Keratinocyte (primary cell): ENCODE results near the gene MIF. TPM values are rescaled to one million over a fixed set of nuclear protein-coding genes. Genes with fewer than 3 reads are reported as not detected.
"Not testable (repeated sequence)": the region's sequence is repeated elsewhere in the genome, so short reads cannot be mapped to it uniquely, and the experiment has no call there.

Source experiments
- DNase-seq: peaks from one replicate; pipeline ENCODE4 v3.0.0-alpha.2; 2011; ENCODE audit warnings: low read depth, missing footprints, low spot score
- FAIRE-seq: peaks from 2 replicates; lab custom pipeline; 2011; peaks lifted over from hg19 to GRCh38; lab: Jason Lieb, UNC
- H2AFZ ChIP-seq: 2 replicates; pipeline ENCODE4 v1.6.0; 2012; ENCODE audit warnings: low read length, control low read depth, inconsistent platforms; ENCODE audit not compliant: control insufficient read depth
- H3K27ac ChIP-seq: 2 replicates; pipeline ENCODE4 v1.5.1; 2011; ENCODE audit warnings: low read length; ENCODE audit not compliant: control insufficient read depth, insufficient read depth
- H3K27me3 ChIP-seq: 3 replicates; pipeline ENCODE4 v1.6.0; 2011; ENCODE audit warnings: low read length; ENCODE audit not compliant: control insufficient read depth, insufficient read depth; ENCODE audit errors: extremely low read depth
- H3K36me3 ChIP-seq, 2 experiments: 2 replicates in 1 of 2; 3 replicates in 1 of 2; pipeline ENCODE4 v1.5.1; 2011; ENCODE audit warnings: low read length in 2 of 2, mild to moderate bottlenecking in 1 of 2; ENCODE audit not compliant: control insufficient read depth in 2 of 2, insufficient read depth in 2 of 2; ENCODE audit errors: extremely low read depth in 1 of 2
- H3K4me1 ChIP-seq: 3 replicates; pipeline ENCODE4 v1.5.1; 2011; ENCODE audit warnings: low read length; ENCODE audit not compliant: control insufficient read depth, insufficient read depth; ENCODE audit errors: extremely low read depth
- H3K4me2 ChIP-seq: 3 replicates; pipeline ENCODE4 v1.6.0; 2011; ENCODE audit warnings: low read depth, low read length; ENCODE audit not compliant: control insufficient read depth, insufficient read depth; ENCODE audit errors: extremely low read depth
- H3K4me3 ChIP-seq, 3 experiments: fragments of 200-600 bp in 1 of 3; sonication (generic) in 1 of 3; 2 replicates in 2 of 3; 3 replicates in 1 of 3; pipeline ENCODE4 v1.5.1; 2011 to 2016; ENCODE audit warnings: low read length in 3 of 3, mild to moderate bottlenecking in 3 of 3, control low read depth in 2 of 3, inconsistent platforms in 1 of 3, low read depth in 1 of 3, mixed read lengths in 1 of 3, mixed run types in 1 of 3, moderate library complexity in 1 of 3; ENCODE audit not compliant: control insufficient read depth in 2 of 3, insufficient read depth in 2 of 3; ENCODE audit errors: extremely low read depth in 1 of 3
- H3K79me2 ChIP-seq: 2 replicates; pipeline ENCODE4 v1.6.0; 2012; ENCODE audit warnings: low read length; ENCODE audit not compliant: control insufficient read depth, insufficient read depth
- H3K9ac ChIP-seq: 3 replicates; pipeline ENCODE4 v1.6.0; 2011; ENCODE audit warnings: low read length; ENCODE audit not compliant: control insufficient read depth, insufficient read depth; ENCODE audit errors: extremely low read depth
- H3K9me1 ChIP-seq: 3 replicates; pipeline ENCODE4 v1.6.0; 2011; ENCODE audit warnings: low read length; ENCODE audit not compliant: control insufficient read depth, insufficient read depth; ENCODE audit errors: extremely low read depth
- H3K9me3 ChIP-seq: 2 replicates; pipeline ENCODE4 v1.5.1; 2012; ENCODE audit warnings: low read depth, low read length; ENCODE audit not compliant: control insufficient read depth
- H4K20me1 ChIP-seq: 3 replicates; pipeline ENCODE4 v1.6.0; 2011; ENCODE audit warnings: low read length; ENCODE audit not compliant: control insufficient read depth, insufficient read depth; ENCODE audit errors: extremely low read depth
- EZH2 ChIP-seq: IDR thresholded peaks from one replicate; pipeline ENCODE4 v1.6.1; 2012; ENCODE audit warnings: inconsistent platforms, mild to moderate bottlenecking, low read length, moderate library complexity
- dilution Hi-C: fragments of 300-500 bp; cut with MboI; formaldehyde crosslinking; loops from one replicate; pipeline ENCODE4 v1.7.0; 2020; ENCODE audit warnings: low sequenced_read_pairs; ENCODE audit not compliant: extremely low pct_ligation_motif_present
- polyA plus RNA-seq, 5 experiments: library from polyadenylated mRNA; depleted of rRNA in 3 of 5; stranded (reverse) in 3 of 5; stranded (forward) in 1 of 5; unstranded in 1 of 5; fragments of >200 nt; gene quantifications; 1 replicate in 1 of 5; 2 replicates in 3 of 5; 3 replicates in 1 of 5; pipeline versions ENCODE4 v1.2.1 to v1.2.3, GENCODE V29; 2011 to 2012; ENCODE audit warnings: missing spikeins in 2 of 5, low read depth in 1 of 5, low replicate concordance in 1 of 5
- small RNA-seq, 3 experiments: library from RNA; depleted of rRNA; stranded (forward); fragments of <200 nt; gene quantifications; one replicate each; pipeline ENCODE3, GENCODE V24; 2012; ENCODE audit warnings: low read depth in 3 of 3, low replicate concordance in 1 of 3; ENCODE audit not compliant: insufficient read length in 3 of 3
- TF ChIP-seq, protein P1 (sequence below), 3 experiments: IDR thresholded peaks in 1 of 3; conservative IDR thresholded peaks in 1 of 3; optimal IDR thresholded peaks in 1 of 3; 2 replicates in 2 of 3; 3 replicates in 1 of 3; pipeline versions ENCODE3 to v1.5.1; 2011; ENCODE audit warnings: low read length in 3 of 3, mild to moderate bottlenecking in 3 of 3, moderate library complexity in 2 of 3, control low read depth in 1 of 3, inconsistent platforms in 1 of 3; ENCODE audit not compliant: insufficient read depth in 2 of 3; ENCODE audit errors: extremely low read depth in 1 of 3

Gene MIF
- polyA plus RNA-seq, 1 donor (not counting 4 experiments of a cell fraction or from before 2014, with no cell fraction given): 340 TPM

DNA sequence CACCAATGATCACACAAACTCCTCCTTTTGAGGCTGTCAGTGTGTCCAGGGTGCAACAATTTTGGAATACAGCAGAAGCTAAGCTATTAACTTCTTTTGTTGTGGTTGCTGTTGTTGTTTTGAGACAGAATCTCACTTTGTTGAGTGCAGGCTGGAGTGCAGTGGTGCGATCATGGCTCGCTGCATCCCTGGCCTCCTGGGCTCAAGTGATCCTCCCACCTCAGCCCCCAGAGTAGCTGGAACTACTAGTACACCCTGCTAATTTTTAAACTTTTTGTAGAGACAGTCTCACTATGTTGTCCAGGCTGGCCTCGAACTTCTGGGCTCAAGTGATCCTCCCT is 44.8 kb downstream of the MIF start:
- DNase-seq (no peak), FAIRE-seq (no peak)
- H3K4me1 ChIP-seq: peaks cover 6% of the 10 kb centered on the region
- H4K20me1 ChIP-seq: no peaks in the 10 kb centered on the region
- no peaks in the 10 kb centered on the region for H3K79me2 ChIP-seq
- dilution Hi-C loops: no loop called here
- no peaks in the 10 kb centered on the region for H3K36me3 ChIP-seq
- no peak overlapping the region for H3K27ac ChIP-seq
- H3K4me3 ChIP-seq: no peak overlapping the region
- H3K9ac ChIP-seq: no peak overlapping the region
- H3K27me3 ChIP-seq: no peaks in the 10 kb centered on the region
- no peaks in the 10 kb centered on the region for H3K9me1 ChIP-seq
- no peak for TF ChIP-seq EZH2
- TF ChIP-seq, protein P1, sequence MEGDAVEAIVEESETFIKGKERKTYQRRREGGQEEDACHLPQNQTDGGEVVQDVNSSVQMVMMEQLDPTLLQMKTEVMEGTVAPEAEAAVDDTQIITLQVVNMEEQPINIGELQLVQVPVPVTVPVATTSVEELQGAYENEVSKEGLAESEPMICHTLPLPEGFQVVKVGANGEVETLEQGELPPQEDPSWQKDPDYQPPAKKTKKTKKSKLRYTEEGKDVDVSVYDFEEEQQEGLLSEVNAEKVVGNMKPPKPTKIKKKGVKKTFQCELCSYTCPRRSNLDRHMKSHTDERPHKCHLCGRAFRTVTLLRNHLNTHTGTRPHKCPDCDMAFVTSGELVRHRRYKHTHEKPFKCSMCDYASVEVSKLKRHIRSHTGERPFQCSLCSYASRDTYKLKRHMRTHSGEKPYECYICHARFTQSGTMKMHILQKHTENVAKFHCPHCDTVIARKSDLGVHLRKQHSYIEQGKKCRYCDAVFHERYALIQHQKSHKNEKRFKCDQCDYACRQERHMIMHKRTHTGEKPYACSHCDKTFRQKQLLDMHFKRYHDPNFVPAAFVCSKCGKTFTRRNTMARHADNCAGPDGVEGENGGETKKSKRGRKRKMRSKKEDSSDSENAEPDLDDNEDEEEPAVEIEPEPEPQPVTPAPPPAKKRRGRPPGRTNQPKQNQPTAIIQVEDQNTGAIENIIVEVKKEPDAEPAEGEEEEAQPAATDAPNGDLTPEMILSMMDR (optimal IDR thresholded peaks at IDR 0.05 in 1 of 3, IDR thresholded peaks at IDR 0.05 in 1 of 3, conservative IDR thresholded peaks at IDR 0.05 in 1 of 3; ENCODE audit: extremely low read depth in 1 of 3, insufficient read depth in 2 of 3, low read length in 3 of 3): no peak
- H3K4me2 ChIP-seq: no peak overlapping the region
- H2AFZ ChIP-seq: no peak overlapping the region
- no peaks in the 10 kb centered on the region for H3K9me3 ChIP-seq

DNA sequence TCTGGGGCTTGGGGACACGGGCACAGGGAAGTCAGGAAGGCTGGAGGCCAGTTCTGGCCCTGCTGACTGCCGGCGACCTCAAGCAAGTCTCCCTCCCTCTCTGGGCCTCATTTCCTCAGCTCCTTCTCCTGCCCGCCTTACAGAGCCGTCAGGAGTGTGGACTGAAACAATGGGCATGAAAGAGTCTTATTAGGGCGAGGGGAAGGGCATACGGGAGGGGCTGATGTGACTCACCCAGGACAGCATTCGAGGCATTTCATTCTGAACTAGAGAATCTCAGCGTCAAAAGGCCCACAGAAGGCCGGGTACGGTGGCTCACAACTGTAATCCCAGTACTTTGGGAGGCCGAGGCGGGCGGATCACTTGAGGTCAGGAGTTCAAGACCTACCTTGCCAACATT is 46.0 kb downstream of the MIF start:
- H3K4me2 ChIP-seq, FAIRE-seq, H3K27ac ChIP-seq, DNase-seq, H3K9me3 ChIP-seq, H4K20me1 ChIP-seq, H3K36me3 ChIP-seq, dilution Hi-C loops, H3K9ac ChIP-seq, H3K27me3 ChIP-seq, H3K4me3 ChIP-seq, H3K4me1 ChIP-seq, H2AFZ ChIP-seq, H3K79me2 ChIP-seq, H3K9me1 ChIP-seq: not testable (repeated sequence)

Small RNAs within 50 kb of the gene (small RNA-seq; reads per million reads assigned to genes)
- 0 reads per million in 3 experiments for gene RN7SL268P

Other genes starting within 250 kb of the MIF start
- gene RGL4, start 203.4 kb upstream of the MIF start, polyA plus RNA-seq: not detected in 3 replicates
- 0.46 to 0.82 TPM (median 0.55 TPM) in 3 replicates for gene ZNF70, start 143.3 kb upstream of the MIF start, polyA plus RNA-seq
- 0.19 TPM in 1 of 3 replicates, not detected in the others for gene VPREB3, start 140.0 kb upstream of the MIF start, polyA plus RNA-seq
- gene C22orf15, start 131.4 kb upstream of the MIF start, polyA plus RNA-seq: 0.06 TPM in 1 of 3 replicates, not detected in the others
- gene CHCHD10, start 126.4 kb upstream of the MIF start, polyA plus RNA-seq: 10.4 to 14.8 TPM (median 10.6 TPM) in 3 replicates
- 0.06 to 0.20 TPM (median 0.13 TPM) in 3 replicates for gene MMP11, start 121.5 kb upstream of the MIF start, polyA plus RNA-seq
- gene SMARCB1, start 107.4 kb upstream of the MIF start, polyA plus RNA-seq: 70.0 to 108 TPM (median 95.2 TPM) in 3 replicates
- 0.01 to 0.42 TPM (median 0.05 TPM) in 3 replicates for gene DERL3, start 55.4 kb upstream of the MIF start, polyA plus RNA-seq
- gene SLC2A11, start 36.5 kb upstream of the MIF start, polyA plus RNA-seq: 5.3 to 9.4 TPM (median 6.0 TPM) in 3 replicates
- 15.5 to 22.2 TPM (median 17.9 TPM) in 3 replicates for gene GSTT2B, start 66.8 kb downstream of the MIF start, polyA plus RNA-seq
- gene DDTL, start 72.5 kb downstream of the MIF start, polyA plus RNA-seq: 0.63 to 1.0 TPM (median 0.72 TPM) in 3 replicates
- gene DDT, start 80.1 kb downstream of the MIF start, polyA plus RNA-seq: 87.8 to 151 TPM (median 118 TPM) in 3 replicates
- gene GSTT2, start 85.8 kb downstream of the MIF start, polyA plus RNA-seq: 0.24 to 1.5 TPM (median 0.75 TPM) in 3 replicates
- gene GSTT4, start 111.1 kb downstream of the MIF start, polyA plus RNA-seq: not detected in 3 replicates
- gene CABIN1, start 116.9 kb downstream of the MIF start, polyA plus RNA-seq: 3.5 to 4.6 TPM (median 4.1 TPM) in 3 replicates